Endothelial cell of umbilical vein (primary cell): Measurements from ENCODE around the gene TTLL12. TPM values are rescaled to one million over a fixed set of nuclear protein-coding genes. Genes with fewer than 3 reads are reported as not detected.

Experiments used
- BruUV-seq: library from RNA; stranded (reverse); fragments of 400-500 nt; replicated peaks from 2 replicates; lab custom pipeline; 2021; lab: Mats Ljungman, UMichigan
- CTCF ChIA-PET: fragments of 300-600, 350-600 bp; sonication (Branson Sonifier 250); formaldehyde crosslinking; loops from one replicate; lab custom pipeline; 2021; ENCODE audit warnings: antibody characterized with exemption, inconsistent platforms; lab: Charles Lee
- POLR2A ChIA-PET: fragments of 300-600, 350-600 bp; sonication (Branson Sonifier 250); formaldehyde crosslinking; loops from one replicate; lab custom pipeline; 2021; ENCODE audit warnings: antibody characterized with exemption, inconsistent platforms; lab: Charles Lee
- DNase-seq: peaks from one replicate; pipeline ENCODE4 v3.0.0-alpha.2; 2011; ENCODE audit warnings: low read depth, low spot score
- FAIRE-seq: peaks from 2 replicates; lab custom pipeline; 2011; peaks lifted over from hg19 to GRCh38; lab: Jason Lieb, UNC
- H2AFZ ChIP-seq: 2 replicates; pipeline ENCODE4 v1.6.0; 2012; ENCODE audit warnings: low read depth, low read length, control low read depth, inconsistent platforms
- H3K27ac ChIP-seq: 2 replicates; pipeline ENCODE4 v1.5.1; 2011; ENCODE audit warnings: low read depth, mild to moderate bottlenecking, control low read depth, low read length, moderate library complexity; ENCODE audit not compliant: insufficient read depth
- H3K27me3 ChIP-seq, 2 experiments: 2 replicates each; pipeline versions ENCODE4 v1.6.0 to v1.6.1; 2011; ENCODE audit warnings: low read length in 2 of 2, mixed read lengths in 1 of 2; ENCODE audit not compliant: control insufficient read depth in 2 of 2, insufficient read depth in 2 of 2
- H3K36me3 ChIP-seq, 2 experiments: 2 replicates in 1 of 2; 3 replicates in 1 of 2; pipeline ENCODE4 v1.5.1; 2011; ENCODE audit warnings: low read length in 2 of 2, mild to moderate bottlenecking in 1 of 2, moderate library complexity in 1 of 2; ENCODE audit not compliant: control insufficient read depth in 2 of 2, insufficient read depth in 2 of 2; ENCODE audit errors: extremely low read depth in 1 of 2
- H3K4me1 ChIP-seq: 3 replicates; pipeline ENCODE4 v1.5.1; 2011; ENCODE audit warnings: mild to moderate bottlenecking, low read length; ENCODE audit not compliant: control insufficient read depth, insufficient read depth; ENCODE audit errors: extremely low read depth
- H3K4me2 ChIP-seq: 2 replicates; pipeline ENCODE4 v1.6.1; 2011; ENCODE audit warnings: low read length, control low read depth, mixed read lengths; ENCODE audit not compliant: insufficient read depth
- H3K4me3 ChIP-seq, 3 experiments: fragments of 200-600 bp in 1 of 3; sonication (generic), shearing (Covaris generic) in 1 of 3; replicated peaks in 1 of 3; 2 replicates each; pipeline ENCODE4 v1.5.1; 2011 to 2016; ENCODE audit warnings: control low read depth in 3 of 3, low read length in 3 of 3, mild to moderate bottlenecking in 2 of 3, inconsistent platforms in 1 of 3, low read depth in 1 of 3, moderate library complexity in 1 of 3; ENCODE audit not compliant: insufficient read depth in 1 of 3
- H3K79me2 ChIP-seq: 2 replicates; pipeline ENCODE4 v1.6.0; 2012; ENCODE audit warnings: low read length, inconsistent platforms; ENCODE audit not compliant: control insufficient read depth, insufficient read depth
- H3K9ac ChIP-seq: replicated peaks from 2 replicates; pipeline ENCODE3; 2011; ENCODE audit warnings: low read length, control low read depth; ENCODE audit not compliant: insufficient read depth; ENCODE audit errors: extremely low read depth
- H3K9me1 ChIP-seq: replicated peaks from 3 replicates; pipeline ENCODE4 v1.6.0; 2011; ENCODE audit warnings: mild to moderate bottlenecking, low read length; ENCODE audit not compliant: control insufficient read depth, insufficient read depth; ENCODE audit errors: extremely low read depth
- H3K9me3 ChIP-seq: replicated peaks from 2 replicates; pipeline ENCODE4 v1.5.1; 2012; ENCODE audit warnings: low read length, inconsistent platforms; ENCODE audit not compliant: control insufficient read depth, insufficient read depth
- H4K20me1 ChIP-seq: replicated peaks from 2 replicates; pipeline ENCODE3; 2011; ENCODE audit warnings: mild to moderate bottlenecking, low read length; ENCODE audit not compliant: control insufficient read depth, insufficient read depth; ENCODE audit errors: extremely low read depth
- EZH2 ChIP-seq: IDR thresholded peaks from 2 replicates; pipeline ENCODE4 v1.6.1; 2012; ENCODE audit warnings: borderline replicate concordance, low read depth, mild to moderate bottlenecking, moderate library complexity, low read length, inconsistent platforms; ENCODE audit not compliant: severe bottlenecking
- FOS ChIP-seq: IDR thresholded peaks from 2 replicates; pipeline ENCODE4 v1.6.1; 2011; ENCODE audit warnings: mild to moderate bottlenecking, low read length, moderate library complexity, borderline replicate concordance; ENCODE audit not compliant: insufficient read depth
- GATA2 ChIP-seq: IDR thresholded peaks from 2 replicates; pipeline ENCODE4 v1.7.0; 2011; ENCODE audit warnings: low read depth, mild to moderate bottlenecking, moderate library complexity, mixed read lengths, low read length; ENCODE audit not compliant: insufficient read length, insufficient read depth
- JUN ChIP-seq: IDR thresholded peaks from 2 replicates; pipeline ENCODE4 v1.6.1; 2011; ENCODE audit warnings: borderline replicate concordance, low read depth; ENCODE audit not compliant: insufficient read length, insufficient read depth
- MYC ChIP-seq: IDR thresholded peaks from one replicate; pipeline ENCODE4 v1.6.1; 2011; ENCODE audit warnings: mild to moderate bottlenecking, low read depth, low read length
- POLR2A ChIP-seq: IDR thresholded peaks from 2 replicates; pipeline ENCODE4 v1.6.1; 2012; ENCODE audit warnings: low read depth, mild to moderate bottlenecking, control low read depth, low read length
- POLR2AphosphoS5 ChIP-seq: IDR thresholded peaks from 2 replicates; pipeline ENCODE4 v1.6.1; 2012; ENCODE audit warnings: low read depth, mild to moderate bottlenecking, control low read depth, low read length, moderate library complexity; ENCODE audit not compliant: insufficient read depth
- dilution Hi-C: fragments of 300-500 bp; cut with MboI; formaldehyde crosslinking; loops from one replicate; pipeline ENCODE4 v1.15.0; 2019; ENCODE audit warnings: low sequenced_read_pairs; ENCODE audit not compliant: extremely low pct_ligation_motif_present
- intact Hi-C: fragments of 100-400 bp; cut with micrococcal nuclease; formaldehyde crosslinking; loops from one replicate; pipeline ENCODE4 v1.10.0; 2022
- polyA plus RNA-seq, 4 experiments: library from polyadenylated mRNA; depleted of rRNA in 3 of 4; stranded (reverse) in 3 of 4; unstranded in 1 of 4; fragments of >200 nt; gene quantifications; 2 replicates each; pipeline versions ENCODE4 v1.2.1 to v1.2.3, GENCODE V29; 2011 to 2012; ENCODE audit warnings: missing spikeins in 1 of 4
- total RNA-seq: library from RNA; stranded (reverse); gene quantifications from 2 replicates; pipeline ENCODE4 v1.2.3, GENCODE V29; 2021
- TF ChIP-seq, protein P1 (sequence below), 2 donors: IDR thresholded peaks; 1 replicate in 1 of 2; 2 replicates in 1 of 2; pipeline ENCODE4 v1.5.1; 2011; ENCODE audit warnings: low read length in 2 of 2, mild to moderate bottlenecking in 2 of 2, moderate library complexity in 2 of 2, control low read depth in 1 of 2, inconsistent platforms in 1 of 2, low read depth in 1 of 2; ENCODE audit not compliant: insufficient read depth in 1 of 2; ENCODE audit errors: extremely low read depth in 1 of 2
- TF ChIP-seq, protein P2 (sequence below): IDR thresholded peaks from 2 replicates; pipeline ENCODE4 v1.6.1; 2011; ENCODE audit not compliant: insufficient read depth, insufficient read length

Gene TTLL12
- total and polyA plus RNA-seq, 2 donors (not counting 3 experiments of a cell fraction or from before 2014, with no cell fraction given), result 26.2 to 36.5 TPM

- FAIRE-seq (no peak), DNase-seq (no peak)
- ChIA-PET POLR2A (no interaction called here), CTCF (no interaction called here)
- Histone ChIP-seq H2AFZ (no peak overlapping the region), H3K9ac (no peak overlapping the region), H4K20me1 (no peaks in the 10 kb centered on the region), H3K27me3 (no peaks in the 10 kb centered on the region), H3K4me2 (no peak overlapping the region), H3K27ac (no peak overlapping the region), H3K79me2 (no peaks in the 10 kb centered on the region), H3K9me3 (no peaks in the 10 kb centered on the region), H3K4me1 (peaks cover 2% of the 10 kb centered on the region), H3K4me3 (no peak overlapping the region), H3K36me3 (peaks cover 11 to 14% of the 10 kb centered on the region in 2 experiments), H3K9me1 (no peaks in the 10 kb centered on the region)
- intact Hi-C loops (no loop called here), dilution Hi-C loops (no loop called here)
- TF ChIP-seq JUN, result no peak
- no peak for TF ChIP-seq FOS
- TF ChIP-seq, protein P1, sequence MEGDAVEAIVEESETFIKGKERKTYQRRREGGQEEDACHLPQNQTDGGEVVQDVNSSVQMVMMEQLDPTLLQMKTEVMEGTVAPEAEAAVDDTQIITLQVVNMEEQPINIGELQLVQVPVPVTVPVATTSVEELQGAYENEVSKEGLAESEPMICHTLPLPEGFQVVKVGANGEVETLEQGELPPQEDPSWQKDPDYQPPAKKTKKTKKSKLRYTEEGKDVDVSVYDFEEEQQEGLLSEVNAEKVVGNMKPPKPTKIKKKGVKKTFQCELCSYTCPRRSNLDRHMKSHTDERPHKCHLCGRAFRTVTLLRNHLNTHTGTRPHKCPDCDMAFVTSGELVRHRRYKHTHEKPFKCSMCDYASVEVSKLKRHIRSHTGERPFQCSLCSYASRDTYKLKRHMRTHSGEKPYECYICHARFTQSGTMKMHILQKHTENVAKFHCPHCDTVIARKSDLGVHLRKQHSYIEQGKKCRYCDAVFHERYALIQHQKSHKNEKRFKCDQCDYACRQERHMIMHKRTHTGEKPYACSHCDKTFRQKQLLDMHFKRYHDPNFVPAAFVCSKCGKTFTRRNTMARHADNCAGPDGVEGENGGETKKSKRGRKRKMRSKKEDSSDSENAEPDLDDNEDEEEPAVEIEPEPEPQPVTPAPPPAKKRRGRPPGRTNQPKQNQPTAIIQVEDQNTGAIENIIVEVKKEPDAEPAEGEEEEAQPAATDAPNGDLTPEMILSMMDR (IDR thresholded peaks at IDR 0.05; ENCODE audit: extremely low read depth in 1 of 2, insufficient read depth in 1 of 2, low read depth in 1 of 2, low read length in 2 of 2), result no peak
- TF ChIP-seq POLR2A, result no peak
- TF ChIP-seq, protein P2, sequence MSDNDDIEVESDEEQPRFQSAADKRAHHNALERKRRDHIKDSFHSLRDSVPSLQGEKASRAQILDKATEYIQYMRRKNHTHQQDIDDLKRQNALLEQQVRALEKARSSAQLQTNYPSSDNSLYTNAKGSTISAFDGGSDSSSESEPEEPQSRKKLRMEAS, result no peak
- no peak for TF ChIP-seq POLR2AphosphoS5
- TF ChIP-seq MYC, result no peak
- no peak for TF ChIP-seq EZH2
- no peak for TF ChIP-seq GATA2
- no TSS peak for BruUV-seq
These were observed 17.4 kb downstream of the TTLL12 start for GRCh38 chr22:43169310-43170130.
